HG03575 (cell line): ENCODE results near the gene SYNJ2.

Experiments
- ATAC-seq: cut with Tn5 transposase; IDR thresholded peaks from one replicate; pipeline ENCODE4 v1.9.1; 2021; ENCODE audit not compliant: unreplicated experiment, insufficient number of reproducible peaks, low FRiP score; ENCODE audit errors: extremely low read depth

The SYNJ2 gene

DNA sequence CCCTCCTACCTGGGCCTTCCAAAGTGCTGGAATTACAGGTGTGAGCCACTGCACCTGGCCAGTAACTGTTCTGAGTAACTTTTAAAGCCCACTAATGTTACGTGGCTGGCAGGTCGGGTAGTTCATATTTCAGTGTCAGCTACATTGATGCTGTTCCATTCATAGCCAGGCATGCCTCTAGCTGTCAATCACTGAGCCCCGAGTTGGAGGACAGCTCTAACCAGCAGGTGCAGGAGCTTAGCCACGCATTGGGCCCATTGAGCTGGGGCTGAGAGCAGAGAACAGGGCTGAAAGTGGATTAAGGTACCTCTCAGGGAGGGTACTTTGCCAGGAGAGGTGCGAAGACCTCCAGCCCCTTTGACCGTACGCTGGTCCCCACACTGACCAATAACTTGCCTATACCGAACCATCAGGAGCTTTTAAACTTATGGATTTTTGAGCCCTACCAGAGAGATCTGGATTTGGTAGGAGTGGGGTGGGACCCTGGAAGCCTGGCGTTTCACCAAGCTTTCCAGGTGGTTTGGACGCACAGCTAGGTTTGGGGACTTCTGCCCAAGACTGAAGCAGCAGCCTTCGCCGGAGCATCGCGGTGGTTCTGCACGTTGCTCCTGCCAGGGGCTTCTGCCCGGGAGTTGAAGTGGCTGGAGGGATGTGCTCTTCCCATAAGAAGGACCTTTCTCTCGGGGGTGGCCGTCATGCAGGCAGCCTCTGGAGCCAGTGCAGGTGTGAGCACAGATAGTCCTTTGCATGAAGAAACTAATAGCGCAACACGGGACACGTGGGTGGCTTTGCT is 103.8 kb downstream of the SYNJ2 start:
- ATAC-seq, result no peak

DNA sequence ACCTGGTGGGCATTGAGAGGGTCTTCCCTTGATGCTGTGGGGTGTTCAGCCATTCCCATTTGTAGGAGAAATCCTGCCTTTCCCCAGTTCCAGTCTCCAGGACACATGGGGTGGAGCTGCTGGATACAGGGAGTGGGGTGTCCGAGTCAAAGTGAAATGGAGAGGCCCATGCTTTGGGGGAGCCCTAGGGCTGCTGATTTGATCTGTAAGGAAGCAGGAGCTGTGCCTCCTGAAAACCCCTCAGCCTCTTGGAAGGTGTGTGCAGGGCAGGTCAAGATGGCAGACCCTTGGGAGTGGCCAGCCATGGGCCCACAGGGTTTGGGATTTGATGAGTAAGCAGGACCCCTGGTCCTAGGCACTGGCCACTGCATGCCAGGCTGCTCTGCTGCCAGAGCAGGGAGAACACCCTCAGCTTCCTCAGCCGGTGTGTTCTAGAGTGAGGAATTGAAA is 104.4 kb downstream of the SYNJ2 start:
- ATAC-seq, result no peak

DNA sequence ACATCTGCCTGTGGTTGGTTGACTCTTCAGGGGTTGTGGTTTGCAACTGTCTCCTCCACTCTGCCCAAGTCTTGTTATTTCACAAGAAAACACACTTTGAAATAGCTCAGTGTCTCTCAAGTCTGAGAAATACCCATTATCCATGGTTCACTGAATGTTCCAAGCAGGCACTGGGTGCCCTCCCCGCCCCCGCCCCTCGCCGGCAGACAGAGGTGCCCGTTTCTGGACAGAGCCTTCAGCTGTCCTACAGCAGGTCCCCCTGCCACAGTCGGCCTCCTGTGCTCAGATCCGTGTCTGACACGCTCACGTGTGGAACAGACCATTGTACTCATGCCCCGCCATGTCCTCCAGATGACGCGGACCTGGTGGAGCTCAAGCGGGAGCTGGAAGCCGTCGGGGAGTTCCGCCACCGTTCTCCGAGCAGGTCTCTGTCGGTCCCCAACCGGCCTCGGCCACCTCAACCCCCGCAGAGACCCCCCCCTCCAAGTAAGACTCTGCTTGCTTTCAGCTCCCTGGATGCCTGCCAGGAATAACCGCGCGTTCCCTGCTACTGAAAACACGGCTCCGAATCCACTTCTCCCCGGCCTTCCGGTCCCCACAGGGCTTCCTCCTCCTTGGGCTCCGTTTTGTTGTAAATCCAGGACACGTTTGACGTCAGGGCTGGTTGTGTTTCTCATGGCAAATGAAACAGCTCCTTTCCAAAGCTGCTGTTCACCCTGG is 105.0 kb downstream of the SYNJ2 start:
- no peak for ATAC-seq

GRCh38 chr6:158087224-158087867 is 105.7 kb downstream of the SYNJ2 start:
- ATAC-seq, result no peak

- no peak for ATAC-seq
Measured at GRCh38 chr6:158092806-158093205, 111.1 kb downstream of the SYNJ2 start.

GRCh38 chr6:158095031-158095430 is 113.4 kb downstream of the SYNJ2 start:
- ATAC-seq, result no peak

DNA sequence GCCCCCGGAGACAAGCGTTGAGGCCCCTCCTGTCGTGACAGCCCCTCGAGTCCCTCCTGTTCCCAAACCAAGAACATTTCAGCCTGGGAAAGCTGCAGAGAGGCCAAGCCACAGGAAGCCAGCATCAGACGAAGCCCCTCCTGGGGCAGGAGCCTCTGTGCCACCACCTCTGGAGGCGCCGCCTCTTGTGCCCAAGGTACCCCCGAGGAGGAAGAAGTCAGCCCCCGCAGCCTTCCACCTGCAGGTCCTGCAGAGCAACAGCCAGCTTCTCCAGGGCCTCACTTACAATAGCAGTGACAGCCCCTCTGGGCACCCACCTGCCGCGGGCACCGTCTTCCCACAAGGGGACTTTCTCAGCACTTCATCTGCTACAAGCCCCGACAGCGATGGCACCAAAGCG is 114.0 kb downstream of the SYNJ2 start:
- no peak for ATAC-seq

DNA sequence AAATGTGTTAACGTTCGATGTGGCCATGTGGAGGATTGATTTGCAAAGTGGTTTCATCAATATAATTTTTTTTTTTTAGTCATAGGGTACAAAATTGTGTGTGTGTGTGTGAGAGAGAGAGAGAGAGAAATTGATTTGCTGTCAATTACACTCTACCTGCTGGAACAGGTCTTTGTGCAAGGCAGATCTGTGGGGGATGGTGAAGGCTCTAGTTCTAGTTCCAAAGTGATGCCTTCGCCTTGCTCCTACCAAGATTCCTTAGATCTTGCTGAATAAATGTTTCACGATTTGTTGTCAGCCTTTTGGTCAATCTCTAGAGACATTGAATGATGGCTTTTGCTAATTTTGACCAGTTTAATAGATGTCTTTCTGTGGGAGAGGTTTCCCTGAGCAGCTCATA is 121.6 kb downstream of the SYNJ2 start:
- no peak for ATAC-seq

- no peak for ATAC-seq
Measured at GRCh38 chr6:158104696-158105095, 123.0 kb downstream of the SYNJ2 start.

DNA sequence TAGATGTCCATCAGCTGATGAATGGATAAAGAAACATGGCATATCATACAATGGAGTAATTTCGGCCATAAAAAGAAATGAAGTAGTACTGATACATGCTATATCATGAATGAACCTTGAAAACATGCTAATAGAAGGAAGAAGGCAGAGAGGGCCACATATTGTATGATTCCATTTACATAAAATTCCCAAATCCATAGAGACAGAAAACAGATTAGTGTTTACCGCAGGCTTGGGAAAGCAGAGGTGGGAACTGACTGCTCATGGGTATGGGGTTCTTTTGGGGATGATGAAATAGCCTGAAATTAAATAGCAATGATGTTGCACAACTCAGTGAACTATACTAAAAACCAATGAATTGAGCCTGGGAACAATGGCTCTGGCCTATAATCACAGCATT is 128.1 kb downstream of the SYNJ2 start:
- no peak for ATAC-seq

DNA sequence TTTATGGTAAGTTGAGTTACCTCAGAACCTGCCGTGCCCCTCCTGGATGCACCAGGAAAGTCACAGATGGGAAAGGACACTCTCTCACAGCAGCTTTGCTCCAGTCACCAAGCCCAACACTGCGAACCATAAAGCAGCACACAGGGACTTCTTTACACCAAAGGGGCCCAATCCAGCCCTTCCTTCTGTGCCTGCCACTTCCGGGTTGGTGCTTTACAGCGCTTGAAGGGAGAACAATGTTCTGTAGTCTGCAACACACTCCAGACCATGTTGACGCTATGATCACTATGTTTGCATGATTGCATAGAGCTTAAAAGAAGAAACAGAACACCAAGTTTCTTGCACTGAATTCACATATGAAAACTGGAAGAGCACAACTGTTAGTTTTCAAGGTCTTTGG is 129.3 kb downstream of the SYNJ2 start:
- no peak for ATAC-seq

DNA sequence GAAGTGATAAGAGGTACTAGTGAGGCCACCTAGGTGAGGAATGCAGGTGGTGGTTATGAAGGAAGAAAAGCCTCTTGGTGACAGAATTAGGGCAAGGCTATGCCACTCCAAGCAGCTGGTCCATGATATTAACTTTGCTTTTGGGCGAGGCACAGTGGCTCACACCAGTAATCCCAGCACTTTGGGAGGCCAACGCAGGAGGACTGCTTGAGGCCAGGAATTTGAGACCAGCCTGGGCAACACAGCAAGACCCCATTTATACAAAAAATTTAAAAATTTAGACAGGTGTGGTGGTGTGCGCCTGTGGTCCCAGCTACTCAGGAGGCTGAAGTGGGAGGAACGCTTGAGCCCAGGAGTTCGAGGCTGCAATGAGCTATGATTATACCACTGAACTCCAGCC is 130.3 kb downstream of the SYNJ2 start:
- ATAC-seq, result no peak

GRCh38 chr6:158113802-158114201 is 132.1 kb downstream of the SYNJ2 start:
- no peak for ATAC-seq

GRCh38 chr6:158115102-158115501 is 133.4 kb downstream of the SYNJ2 start:
- ATAC-seq, result no peak

DNA sequence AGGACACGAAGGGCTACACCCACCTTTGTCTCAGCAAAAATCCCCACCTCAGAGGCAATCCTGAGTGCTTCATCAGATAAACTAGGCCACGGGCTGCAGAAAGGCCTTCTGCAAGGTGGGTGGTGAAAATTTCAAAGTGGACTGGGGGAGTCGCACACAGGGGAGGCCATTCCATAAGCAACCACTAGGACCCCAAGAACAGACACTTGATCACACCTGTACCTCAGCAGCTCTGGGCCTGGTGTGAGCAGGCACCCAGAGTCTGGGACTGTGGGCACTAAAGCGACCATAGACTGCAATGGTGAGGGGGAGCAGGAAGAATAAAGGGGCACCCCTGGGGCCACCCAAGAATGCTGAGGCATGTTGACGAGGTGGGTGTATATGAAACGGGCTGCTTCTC is 133.8 kb downstream of the SYNJ2 start:
- no peak for ATAC-seq

DNA sequence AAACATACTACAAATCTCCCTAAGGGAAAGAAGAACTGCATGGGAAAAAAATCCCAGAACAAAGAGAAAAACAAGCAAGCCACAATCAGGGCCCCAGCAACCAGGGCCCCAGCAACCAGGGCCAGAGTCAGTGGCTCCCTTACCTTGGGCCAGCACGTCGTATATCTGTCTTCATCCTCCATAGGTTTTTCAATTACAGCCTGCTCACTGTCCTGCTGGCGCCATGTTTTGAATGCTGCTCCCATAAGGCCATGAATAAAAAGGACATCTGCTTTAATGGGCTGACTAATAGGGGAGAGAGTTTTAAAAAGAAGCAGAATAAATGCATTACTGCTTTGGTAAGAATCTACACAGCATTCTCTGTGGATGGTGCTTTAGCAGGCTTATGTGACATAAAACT is 137.2 kb downstream of the SYNJ2 start:
- no peak for ATAC-seq

DNA sequence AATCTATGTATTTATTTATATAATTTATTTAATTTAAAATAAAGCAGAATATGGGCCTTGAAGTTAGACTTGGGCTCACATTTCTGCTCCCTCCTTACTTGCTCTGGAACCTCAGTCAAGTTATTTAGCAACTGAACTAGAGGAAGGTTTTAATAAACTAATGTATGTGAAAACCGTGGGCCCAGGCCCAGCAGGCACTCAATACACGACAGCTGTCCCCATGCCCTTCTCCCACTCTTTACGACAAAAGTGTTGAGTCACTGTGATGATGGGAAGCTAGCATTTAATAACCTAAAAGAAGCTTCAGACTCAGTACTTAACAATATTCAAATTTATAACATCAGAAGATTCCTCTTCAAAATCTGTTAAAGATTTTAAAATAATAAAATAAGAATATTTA is 139.7 kb downstream of the SYNJ2 start:
- ATAC-seq, result no peak

DNA sequence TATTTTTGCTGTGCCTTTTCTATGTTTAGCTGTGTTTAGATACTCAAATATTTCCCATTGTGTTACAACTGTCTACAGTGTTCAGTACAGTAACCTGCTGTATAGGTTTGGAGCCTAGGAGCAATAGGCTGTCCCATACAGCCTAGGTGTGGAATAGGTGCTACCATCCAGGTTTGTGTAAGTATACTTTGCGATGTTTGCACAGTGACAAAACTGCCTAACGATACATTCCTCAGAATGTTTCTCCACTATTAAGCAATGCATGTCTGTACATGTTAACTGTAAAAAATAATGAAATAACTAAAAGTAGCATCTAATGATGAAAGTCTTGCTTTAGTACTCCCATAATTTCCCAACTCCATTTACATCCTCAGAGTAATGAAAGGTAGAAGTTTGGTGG is 140.4 kb downstream of the SYNJ2 start:
- ATAC-seq, result no peak

- ATAC-seq, result no peak
Measured at GRCh38 chr6:158124288-158124687, 142.6 kb downstream of the SYNJ2 start.

DNA sequence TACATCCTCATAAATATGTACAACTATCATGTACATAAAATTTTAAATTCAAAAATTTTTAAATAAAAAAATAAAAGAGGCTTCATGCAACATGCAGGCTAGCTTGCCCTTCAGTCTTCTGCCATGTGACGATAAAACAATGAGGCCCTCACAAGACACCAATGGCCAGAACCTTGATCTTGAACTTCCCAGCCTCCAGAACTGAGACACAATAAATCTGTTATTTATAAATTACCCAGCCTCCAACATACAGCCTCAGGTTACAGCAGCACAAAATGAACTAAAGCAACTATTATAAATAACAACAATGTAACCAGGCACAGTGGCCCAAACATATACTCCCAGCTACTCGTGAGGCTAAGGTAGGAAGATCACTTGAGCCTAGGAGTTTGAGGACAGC is 143.6 kb downstream of the SYNJ2 start:
- no peak for ATAC-seq
